ENCODE results near the gene MYRF.

GRCh38 chr11:61797263-61797944, 45.0 kb downstream of the MYRF start:
- no peak for TF ChIP-seq POLR2AphosphoS5 (IDR thresholded peaks at IDR 0.05; ENCODE audit: low read depth, low read length)
- no peak for TF ChIP-seq POLR2A (IDR thresholded peaks at IDR 0.05; ENCODE audit: low read depth, low read length)
